ENCODE results near the gene PRDM16. TPM values are rescaled to one million over a fixed set of nuclear protein-coding genes. Genes with fewer than 3 reads are reported as not detected.

PRDM16 gene
- total RNA-seq, 4 donors from 2014 or later: 5.4 to 13.2 (median 7.7) TPM

GRCh38 chr1:3327389-3327702, 258.3 kb downstream of the PRDM16 start:
- Histone ChIP-seq H3K4me3 (no peak overlapping the region), H3K4me1 (peaks cover 0 to 19% (median 2%) of the 10 kb centered on the region in 4 donors), H3K9me3 (no peaks in the 10 kb centered on the region), H3K27ac (no peak overlapping the region), H3K36me3 (no peaks in the 10 kb centered on the region), H3K27me3 (no peaks in the 10 kb centered on the region)
- no peak for DNase-seq
- TF ChIP-seq, protein P1, sequence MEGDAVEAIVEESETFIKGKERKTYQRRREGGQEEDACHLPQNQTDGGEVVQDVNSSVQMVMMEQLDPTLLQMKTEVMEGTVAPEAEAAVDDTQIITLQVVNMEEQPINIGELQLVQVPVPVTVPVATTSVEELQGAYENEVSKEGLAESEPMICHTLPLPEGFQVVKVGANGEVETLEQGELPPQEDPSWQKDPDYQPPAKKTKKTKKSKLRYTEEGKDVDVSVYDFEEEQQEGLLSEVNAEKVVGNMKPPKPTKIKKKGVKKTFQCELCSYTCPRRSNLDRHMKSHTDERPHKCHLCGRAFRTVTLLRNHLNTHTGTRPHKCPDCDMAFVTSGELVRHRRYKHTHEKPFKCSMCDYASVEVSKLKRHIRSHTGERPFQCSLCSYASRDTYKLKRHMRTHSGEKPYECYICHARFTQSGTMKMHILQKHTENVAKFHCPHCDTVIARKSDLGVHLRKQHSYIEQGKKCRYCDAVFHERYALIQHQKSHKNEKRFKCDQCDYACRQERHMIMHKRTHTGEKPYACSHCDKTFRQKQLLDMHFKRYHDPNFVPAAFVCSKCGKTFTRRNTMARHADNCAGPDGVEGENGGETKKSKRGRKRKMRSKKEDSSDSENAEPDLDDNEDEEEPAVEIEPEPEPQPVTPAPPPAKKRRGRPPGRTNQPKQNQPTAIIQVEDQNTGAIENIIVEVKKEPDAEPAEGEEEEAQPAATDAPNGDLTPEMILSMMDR (IDR thresholded peaks at IDR 0.05): no peak
- TF ChIP-seq POLR2A (IDR thresholded peaks at IDR 0.05): no peak

- DNase-seq: no peak
- TF ChIP-seq, protein P1 (IDR thresholded peaks at IDR 0.05): no peak
- TF ChIP-seq POLR2A (IDR thresholded peaks at IDR 0.05): no peak
- Histone ChIP-seq H3K4me3 (no peak overlapping the region), H3K36me3 (no peaks in the 10 kb centered on the region), H3K27ac (no peak overlapping the region), H3K4me1 (peaks cover 0 to 12% (median 2%) of the 10 kb centered on the region in 4 donors), H3K27me3 (no peaks in the 10 kb centered on the region), H3K9me3 (no peaks in the 10 kb centered on the region)
Measured at GRCh38 chr1:3327936-3328590, 259.1 kb downstream of the PRDM16 start.

- H3K36me3 ChIP-seq: no peaks in the 10 kb centered on the region
- TF ChIP-seq, protein P1 (IDR thresholded peaks at IDR 0.05): no peak
- no peak for TF ChIP-seq POLR2A (IDR thresholded peaks at IDR 0.05)
- H3K4me3 ChIP-seq: no peak overlapping the region
- H3K27ac ChIP-seq: no peak overlapping the region
- DNase-seq: no peak
- H3K27me3 ChIP-seq: no peaks in the 10 kb centered on the region
- no peaks in the 10 kb centered on the region for H3K4me1 ChIP-seq
- no peaks in the 10 kb centered on the region for H3K9me3 ChIP-seq
Measured at GRCh38 chr1:3329640-3330281, 260.8 kb downstream of the PRDM16 start.

DNA sequence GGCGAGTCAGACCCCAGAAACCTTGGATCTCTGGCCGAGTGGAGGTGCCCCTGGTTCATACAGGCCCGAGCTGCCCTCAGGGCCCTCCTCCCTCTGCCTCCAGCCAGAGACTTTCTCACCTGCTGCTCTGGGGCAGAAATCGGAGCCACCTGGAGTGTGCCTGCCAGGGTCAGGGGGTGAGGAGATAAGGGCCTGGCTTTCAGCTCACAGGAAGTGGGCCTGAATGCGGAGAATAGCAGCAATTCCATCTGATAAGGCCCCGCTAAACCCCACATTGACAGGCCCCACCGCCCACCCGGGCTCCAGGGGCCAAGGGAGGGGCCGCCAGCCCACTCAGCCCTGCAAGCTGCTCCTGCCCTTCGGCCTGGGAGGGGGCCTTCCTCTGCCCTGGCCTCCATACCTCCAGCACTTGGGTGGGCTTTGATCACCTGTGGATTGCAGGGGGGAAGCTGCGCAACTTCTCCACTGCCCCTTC, 261.8 kb downstream of the PRDM16 start:
- no peak for TF ChIP-seq POLR2A (IDR thresholded peaks at IDR 0.05)
- TF ChIP-seq, protein P1 (IDR thresholded peaks at IDR 0.05): no peak
- H3K27me3 ChIP-seq: no peaks in the 10 kb centered on the region

GRCh38 chr1:3331564-3331963, 262.6 kb downstream of the PRDM16 start:
- TF ChIP-seq, protein P1 (IDR thresholded peaks at IDR 0.05): no peak
- TF ChIP-seq POLR2A (IDR thresholded peaks at IDR 0.05): no peak
- no peaks in the 10 kb centered on the region for H3K4me1 ChIP-seq
- no peaks in the 10 kb centered on the region for H3K36me3 ChIP-seq
- DNase-seq: no peak
- H3K27ac ChIP-seq: no peak overlapping the region
- no peaks in the 10 kb centered on the region for H3K27me3 ChIP-seq
- no peak overlapping the region for H3K4me3 ChIP-seq
- H3K9me3 ChIP-seq: no peaks in the 10 kb centered on the region

More for the DNA sequence above, 261.8 kb downstream of the PRDM16 start:
- Histone ChIP-seq H3K36me3 (no peaks in the 10 kb centered on the region), H3K27ac (no peak overlapping the region), H3K4me1 (no peaks in the 10 kb centered on the region), H3K9me3 (no peaks in the 10 kb centered on the region), H3K4me3 (no peak overlapping the region)
- DNase-seq: no peak
